H1 (cell line): ENCODE measurements around the gene ULK2. TPM values are rescaled to one million over a fixed set of nuclear protein-coding genes. Genes with fewer than 3 reads are reported as not detected.

Experiments used
- CHD1 ChIP-seq: IDR thresholded peaks from 2 replicates; pipeline ENCODE4 v1.6.1; 2012; ENCODE audit warnings: low read depth, low read length, improper control_type of control experiment
- KDM4A ChIP-seq: IDR thresholded peaks from one replicate; pipeline ENCODE4 v1.7.1; 2012; ENCODE audit warnings: low read depth, mild to moderate bottlenecking, moderate library complexity, low read length, inconsistent platforms; ENCODE audit not compliant: severe bottlenecking
- polyA plus RNA-seq, 7 experiments: library from polyadenylated mRNA; depleted of rRNA in 3 of 7; stranded (reverse) in 5 of 7; unstranded in 2 of 7; fragments of >200 nt in 5 of 7; fragments of 200-250 nt in 2 of 7; gene quantifications; 1 replicate in 5 of 7; 2 replicates in 1 of 7; 4 replicates in 1 of 7; pipeline versions ENCODE4 v1.2.1 to v1.2.3, GENCODE V29; 2011 to 2013; ENCODE audit warnings: missing spikeins in 2 of 7, mixed read lengths in 2 of 7
- total RNA-seq: library from RNA; stranded (reverse); fragmentation: NEBNext Ultra II Directional; extraction: Animal tissue kit (Norgen Biotek cat#: 25700); gene quantifications from 2 replicates; pipeline ENCODE4 v1.2.1, GENCODE V29; 2021
- TF ChIP-seq, protein P1 (sequence below), 3 experiments: IDR thresholded peaks; 1 replicate in 2 of 3; 2 replicates in 1 of 3; pipeline versions ENCODE4 v1.5.1 to v1.6.1; 2011; ENCODE audit warnings: low read length in 3 of 3, mild to moderate bottlenecking in 3 of 3, inconsistent platforms in 2 of 3, low read depth in 1 of 3, moderate library complexity in 1 of 3; ENCODE audit not compliant: insufficient read depth in 1 of 3; ENCODE audit errors: control extremely low read depth in 1 of 3

Gene ULK2
- total and polyA plus RNA-seq, 2 of the 8 experiments (the other 6 are each of a cell fraction or from before 2014, with no cell fraction given), result 5.3 to 9.8 TPM

DNA sequence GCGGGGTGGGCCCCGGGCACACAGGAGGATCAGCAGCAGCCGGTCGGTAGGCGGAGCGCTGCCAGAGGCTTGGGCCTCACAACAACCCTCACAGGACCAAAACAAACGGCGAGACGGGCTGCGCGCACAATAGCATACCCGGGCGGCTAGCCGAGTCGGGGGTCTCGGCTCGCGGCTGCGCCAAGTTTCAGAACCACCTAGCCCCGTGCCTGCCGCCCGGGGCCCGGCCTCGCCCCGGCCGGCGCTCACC is 732 bp downstream of the ULK2 start (continued):
- TF ChIP-seq, protein P1, sequence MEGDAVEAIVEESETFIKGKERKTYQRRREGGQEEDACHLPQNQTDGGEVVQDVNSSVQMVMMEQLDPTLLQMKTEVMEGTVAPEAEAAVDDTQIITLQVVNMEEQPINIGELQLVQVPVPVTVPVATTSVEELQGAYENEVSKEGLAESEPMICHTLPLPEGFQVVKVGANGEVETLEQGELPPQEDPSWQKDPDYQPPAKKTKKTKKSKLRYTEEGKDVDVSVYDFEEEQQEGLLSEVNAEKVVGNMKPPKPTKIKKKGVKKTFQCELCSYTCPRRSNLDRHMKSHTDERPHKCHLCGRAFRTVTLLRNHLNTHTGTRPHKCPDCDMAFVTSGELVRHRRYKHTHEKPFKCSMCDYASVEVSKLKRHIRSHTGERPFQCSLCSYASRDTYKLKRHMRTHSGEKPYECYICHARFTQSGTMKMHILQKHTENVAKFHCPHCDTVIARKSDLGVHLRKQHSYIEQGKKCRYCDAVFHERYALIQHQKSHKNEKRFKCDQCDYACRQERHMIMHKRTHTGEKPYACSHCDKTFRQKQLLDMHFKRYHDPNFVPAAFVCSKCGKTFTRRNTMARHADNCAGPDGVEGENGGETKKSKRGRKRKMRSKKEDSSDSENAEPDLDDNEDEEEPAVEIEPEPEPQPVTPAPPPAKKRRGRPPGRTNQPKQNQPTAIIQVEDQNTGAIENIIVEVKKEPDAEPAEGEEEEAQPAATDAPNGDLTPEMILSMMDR (IDR thresholded peaks at IDR 0.05; ENCODE audit: control extremely low read depth in 1 of 3, insufficient read depth in 1 of 3, low read depth in 1 of 3, low read length in 3 of 3), result peak in 2 of 3 experiments; percentile 13 to 19; a peak in 2 of 4 replicates
- peak; percentile 87 for TF ChIP-seq KDM4A
- no peak for TF ChIP-seq CHD1
